Panc1 (cell line): ENCODE measurements around the gene DPP4. TPM values are rescaled to one million over a fixed set of nuclear protein-coding genes. Genes with fewer than 3 reads are reported as not detected.

ENCODE experiments used
- ATAC-seq: fragments of 200-7000 bp; cut with Tn5 transposase; 2 replicates; pipeline ENCODE4 v1.9.1; 2020; ENCODE audit warnings: mild to moderate bottlenecking, moderate library complexity
- BruUV-seq: library from RNA; stranded (reverse); fragments of 400-500 nt; replicated peaks from 2 replicates; lab custom pipeline; 2021; lab: Mats Ljungman, UMichigan
- CTCF ChIA-PET: fragments of 300-600 bp; sonication (Branson Sonifier 250); formaldehyde crosslinking; loops from one replicate; lab custom pipeline; 2022; ENCODE audit warnings: antibody characterized with exemption; lab: Charles Lee
- POLR2A ChIA-PET: fragments of 300-600 bp; sonication (Branson Sonifier 250); formaldehyde crosslinking; loops from one replicate; lab custom pipeline; 2022; ENCODE audit warnings: antibody characterized with exemption; lab: Charles Lee
- DNase-seq: peaks from one replicate; pipeline ENCODE4 v3.0.0-alpha.2; 2010; ENCODE audit warnings: low read depth, low spot score
- H3K27ac ChIP-seq: 2 replicates; pipeline ENCODE4 v1.5.1; 2011; ENCODE audit warnings: mild to moderate bottlenecking, low read length, inconsistent platforms
- H3K27me3 ChIP-seq: fragments of 200-500 bp; sonication (Bioruptor generic); 2 replicates; pipeline ENCODE4 v1.6.0; 2014; ENCODE audit warnings: low read length, inconsistent platforms; ENCODE audit not compliant: control insufficient read depth, insufficient read depth
- H3K36me3 ChIP-seq: fragments of 200-500 bp; sonication (Bioruptor generic); 2 replicates; pipeline ENCODE4 v1.5.1; 2014; ENCODE audit warnings: inconsistent platforms, mild to moderate bottlenecking, low read length, moderate library complexity; ENCODE audit not compliant: control insufficient read depth, insufficient read depth
- H3K4me1 ChIP-seq: 2 replicates; pipeline ENCODE4 v1.5.1; 2011; ENCODE audit warnings: inconsistent platforms, mild to moderate bottlenecking, low read length, moderate library complexity; ENCODE audit not compliant: control insufficient read depth, insufficient read depth
- H3K4me3 ChIP-seq, 2 experiments: 2 replicates each; pipeline ENCODE4 v1.5.1; 2011 to 2012; ENCODE audit warnings: low read depth in 2 of 2, low read length in 2 of 2, mild to moderate bottlenecking in 2 of 2, inconsistent platforms in 1 of 2, moderate library complexity in 1 of 2
- H3K9me3 ChIP-seq: fragments of 200-500 bp; sonication (Bioruptor generic); 2 replicates; pipeline ENCODE4 v1.5.1; 2014; ENCODE audit warnings: low read depth, mild to moderate bottlenecking, inconsistent platforms, low read length, moderate library complexity; ENCODE audit not compliant: control insufficient read depth, insufficient read depth
- CTCF ChIP-seq: fragments of 450-650 bp; IDR thresholded peaks from 2 replicates; pipeline ENCODE4 v1.5.1; 2017; ENCODE audit warnings: mild to moderate bottlenecking
- POLR2AphosphoS5 ChIP-seq: IDR thresholded peaks from 2 replicates; pipeline ENCODE4 v1.6.1; 2012; ENCODE audit warnings: mild to moderate bottlenecking, low read depth, low read length, moderate library complexity
- REST ChIP-seq, 2 experiments: IDR thresholded peaks; 2 replicates each; pipeline ENCODE4 v1.6.1; 2011 to 2012; ENCODE audit warnings: low read depth in 2 of 2, control low read depth in 1 of 2, low read length in 1 of 2, mild to moderate bottlenecking in 1 of 2, moderate library complexity in 1 of 2; ENCODE audit not compliant: insufficient read depth in 1 of 2
- SIN3A ChIP-seq: IDR thresholded peaks from 2 replicates; pipeline ENCODE4 v1.6.1; 2012; ENCODE audit warnings: low read depth, mild to moderate bottlenecking, low read length, moderate library complexity, borderline replicate concordance; ENCODE audit not compliant: insufficient read depth
- TCF7L2 ChIP-seq: IDR thresholded peaks from 2 replicates; pipeline ENCODE4 v1.6.1; 2011; ENCODE audit warnings: mild to moderate bottlenecking, low read depth, low read length, inconsistent platforms
- in situ Hi-C: cut with HindIII; loops from 2 replicates; pipeline ENCODE4 v1.10.0; 2016; ENCODE audit warnings: low sequenced_read_pairs, low pct_unique_long_range_greater_than_20kb
- intact Hi-C: fragments of 100-400 bp; cut with micrococcal nuclease; formaldehyde crosslinking; loops from one replicate; pipeline ENCODE4 v1.10.0; 2022; ENCODE audit not compliant: unreplicated experiment
- total RNA-seq: library from RNA; stranded (reverse); gene quantifications from one replicate; pipeline ENCODE4 v1.2.1, GENCODE V29; 2021; ENCODE audit not compliant: unreplicated experiment

The DPP4 gene
- total RNA-seq, 1 experiment from 2014 or later, result 0.23 TPM

DNA sequence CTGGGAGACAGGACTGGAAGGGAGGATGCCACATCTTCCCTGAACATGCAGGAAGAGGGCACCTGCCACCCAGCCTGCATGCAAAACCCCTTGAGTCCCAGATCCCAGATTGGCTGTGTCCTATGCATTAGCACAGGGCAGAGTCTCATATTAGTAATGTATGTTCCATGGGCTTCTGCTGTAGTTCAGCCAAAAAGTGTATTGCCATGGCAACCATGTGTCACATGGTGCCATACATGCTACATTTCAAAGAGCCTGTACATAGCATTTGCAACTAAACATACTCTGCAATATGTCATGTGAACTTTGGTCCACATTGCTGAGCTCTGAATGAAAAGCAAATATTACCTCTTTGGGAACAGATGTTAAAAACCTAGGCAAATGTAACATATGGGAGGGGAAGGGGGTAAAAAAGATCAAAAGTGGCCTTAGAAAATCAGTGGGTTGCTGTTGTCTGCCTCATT is 78.4 kb downstream of the DPP4 start:
- no peak overlapping the region for H3K27ac ChIP-seq
- BruUV-seq, result no TSS peak
- TF ChIP-seq POLR2AphosphoS5 (no peak), TCF7L2 (no peak), CTCF (no peak), REST (IDR thresholded peaks at IDR 0.05; ENCODE audit: insufficient read depth in 1 of 2, low read depth in 2 of 2, low read length in 1 of 2) (no peak), SIN3A (no peak)
- POLR2A ChIA-PET, result no interaction called here
- intact Hi-C loops (no loop called here), in situ Hi-C loops (no loop called here)
- ATAC-seq, result no peak
- H3K9me3 ChIP-seq, result no peaks in the 10 kb centered on the region
- no peaks in the 10 kb centered on the region for H3K4me1 ChIP-seq
- no peaks in the 10 kb centered on the region for H3K27me3 ChIP-seq
- H3K4me3 ChIP-seq, result no peak overlapping the region
- CTCF ChIA-PET, result no interaction called here
- no peak for DNase-seq
- no peaks in the 10 kb centered on the region for H3K36me3 ChIP-seq

GRCh38 chr2:161994761-161995520 is 79.1 kb downstream of the DPP4 start:
- Histone ChIP-seq H3K4me3 (no peak overlapping the region), H3K9me3 (no peaks in the 10 kb centered on the region), H3K27me3 (no peaks in the 10 kb centered on the region), H3K36me3 (no peaks in the 10 kb centered on the region), H3K27ac (no peak overlapping the region), H3K4me1 (no peaks in the 10 kb centered on the region)
- ATAC-seq (no peak), DNase-seq (no peak)
- TF ChIP-seq REST (IDR thresholded peaks at IDR 0.05; ENCODE audit: insufficient read depth in 1 of 2, low read depth in 2 of 2, low read length in 1 of 2), result no peak
- TF ChIP-seq POLR2AphosphoS5, result no peak
- no peak for TF ChIP-seq CTCF
- no peak for TF ChIP-seq TCF7L2
- no peak for TF ChIP-seq SIN3A
- intact Hi-C loops, result no loop called here
- in situ Hi-C loops, result no loop called here
- ChIA-PET POLR2A (no interaction called here), CTCF (no interaction called here)
- BruUV-seq, result no TSS peak
